GM10266 (cell line): ENCODE results near the gene NES.

Source experiments
- DNase-seq: peaks from one replicate; pipeline ENCODE4 v3.0.0; 2012; ENCODE audit errors: extremely low spot score
- CTCF ChIP-seq: IDR thresholded peaks from 2 replicates; pipeline ENCODE4 v1.5.1; 2012; ENCODE audit warnings: mild to moderate bottlenecking, low read depth; ENCODE audit not compliant: control insufficient read depth, insufficient read depth; ENCODE audit errors: missing control alignments

Gene NES

DNA sequence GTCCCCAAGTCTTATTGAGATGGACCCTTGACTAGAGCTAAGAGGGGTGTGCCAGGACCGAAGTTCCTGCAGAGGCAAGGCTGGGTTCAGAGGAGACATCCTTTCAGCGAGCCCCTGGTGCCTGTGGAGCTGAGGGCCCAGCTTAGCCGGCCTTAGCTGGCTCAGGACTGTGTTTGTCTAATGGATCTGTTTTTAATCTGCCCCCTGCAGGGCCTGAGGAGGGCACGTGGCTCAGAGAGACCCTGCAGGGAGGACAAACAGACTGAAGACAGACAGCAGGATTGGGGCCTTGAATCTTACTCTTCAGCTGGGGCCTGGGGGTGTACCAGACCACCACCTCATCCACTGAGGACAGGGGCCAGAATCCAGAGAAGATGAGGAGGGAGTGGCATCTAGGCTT is 26.5 kb upstream of the NES start:
- TF ChIP-seq CTCF, result no peak
- DNase-seq, result no peak

DNA sequence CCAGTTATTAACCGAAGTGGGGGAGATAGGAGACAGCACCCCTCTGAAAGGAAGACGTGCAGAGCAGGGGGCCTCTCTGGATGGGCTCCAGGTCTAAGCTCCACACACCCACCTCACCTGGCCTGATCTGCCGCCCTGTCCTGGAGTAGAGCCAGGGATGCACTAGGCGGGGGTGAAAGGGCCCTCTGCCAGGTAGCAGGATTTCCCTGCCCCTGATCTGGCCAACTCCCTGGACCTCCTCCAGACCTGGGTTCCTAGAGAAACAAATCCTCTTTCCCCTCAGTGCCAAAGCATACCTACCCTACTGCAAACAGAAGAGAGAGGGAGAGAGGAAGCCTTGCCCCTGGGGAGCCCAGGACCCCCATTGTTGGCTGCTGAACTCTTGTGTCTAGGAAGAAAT is 26.1 kb upstream of the NES start:
- no peak for DNase-seq
- TF ChIP-seq CTCF, result no peak

DNA sequence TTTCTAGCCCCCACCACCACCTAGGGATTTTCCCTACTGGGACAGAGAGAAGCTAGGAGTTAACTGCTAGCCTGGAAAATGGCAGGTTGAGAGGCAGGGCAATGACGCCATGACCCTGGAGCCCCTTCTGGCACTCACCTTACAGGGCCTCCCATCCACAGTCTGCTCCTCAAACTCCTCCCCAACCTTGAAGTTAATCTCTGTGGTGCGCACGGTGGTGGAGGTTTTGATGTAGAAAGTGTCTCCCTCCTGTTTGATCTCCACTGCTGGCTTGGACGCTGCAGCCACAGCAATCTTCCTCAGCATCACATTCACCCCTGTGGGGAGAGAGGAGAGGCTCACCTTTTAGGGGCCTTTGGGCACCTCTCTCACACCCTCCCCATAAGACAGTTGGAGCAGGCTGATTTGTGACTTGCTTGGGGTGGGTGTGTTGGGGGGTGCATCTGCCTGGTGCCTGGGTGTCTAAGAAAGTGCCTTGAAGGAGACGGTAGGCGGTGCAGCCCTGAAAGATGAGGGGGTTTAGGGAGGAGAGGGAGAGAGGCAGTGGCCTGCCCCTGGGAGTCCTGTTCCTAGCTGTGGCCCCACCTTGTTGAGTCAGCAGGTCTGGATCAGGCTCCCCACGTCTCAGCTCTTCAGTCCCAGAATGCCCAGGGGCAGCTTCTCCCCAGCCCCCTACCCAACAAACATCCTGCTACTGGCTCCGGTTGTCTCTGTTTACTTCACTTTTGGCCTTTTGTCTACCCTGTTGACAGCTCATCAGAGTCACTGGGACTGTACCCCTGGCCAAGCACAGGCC is 23.7 kb upstream of the NES start:
- no peak for DNase-seq
- no peak for TF ChIP-seq CTCF

DNA sequence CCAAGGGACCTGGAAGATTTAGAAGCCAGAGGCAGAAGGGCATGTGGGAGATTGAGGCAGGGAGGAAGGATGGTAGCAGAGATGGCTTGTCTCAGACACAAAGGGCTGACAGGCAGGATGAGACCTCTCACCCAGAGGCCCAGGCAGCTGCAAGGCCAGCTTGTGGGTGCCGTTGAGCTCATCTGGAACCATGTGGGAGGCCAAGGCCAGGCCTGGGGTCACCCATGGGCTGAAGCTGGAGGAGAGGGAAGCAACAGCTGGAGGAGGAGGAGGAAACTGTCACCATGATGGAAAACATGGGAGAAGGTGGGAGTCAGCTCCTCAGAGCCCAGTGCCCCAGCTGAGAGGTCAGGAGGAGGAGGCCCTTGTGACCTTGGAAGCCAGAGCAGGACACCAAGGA is 21.8 kb upstream of the NES start:
- no peak for DNase-seq
- no peak for TF ChIP-seq CTCF

- DNase-seq, result no peak
- TF ChIP-seq CTCF, result no peak
These were observed 20.3 kb upstream of the NES start for GRCh38 chr1:156697481-156697880.

DNA sequence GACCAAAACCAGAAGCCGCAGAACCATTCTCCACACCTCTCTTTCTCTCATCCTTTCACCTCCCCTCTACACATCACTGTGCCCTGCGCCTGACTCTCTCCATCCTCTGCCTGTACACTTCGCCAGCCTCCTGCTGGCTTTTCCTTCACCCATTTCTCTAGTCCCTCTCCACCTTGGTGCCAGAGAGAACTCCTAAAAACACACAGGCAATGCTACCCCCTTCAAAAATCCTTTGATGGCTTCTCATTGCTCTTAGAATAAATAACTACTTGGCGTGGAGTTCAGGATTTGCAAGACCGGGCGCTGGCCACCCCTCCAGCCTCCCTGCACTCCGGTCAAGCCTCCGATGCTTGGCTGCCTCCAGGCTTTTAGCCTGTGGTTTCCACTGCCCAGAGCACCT is 19.5 kb upstream of the NES start:
- TF ChIP-seq CTCF, result no peak
- DNase-seq, result no peak

GRCh38 chr1:156694690-156694962 is 17.4 kb upstream of the NES start:
- no peak for DNase-seq
- TF ChIP-seq CTCF, result no peak
